Neural cell (in vitro differentiated cells): ENCODE measurements around the gene MYLK.
"Not testable (repeated sequence)": the region's sequence is repeated elsewhere in the genome, so short reads cannot be mapped to it uniquely, and the experiment has no call there.

Experiments used
- EP300 ChIP-seq: fragments of 450-650 bp; conservative IDR thresholded peaks from 2 replicates; pipeline ENCODE4 v1.6.1; 2014; ENCODE audit warnings: antibody characterized with exemption, mild to moderate bottlenecking, moderate library complexity; ENCODE audit not compliant: poor library complexity, severe bottlenecking
- TAF1 ChIP-seq: IDR thresholded peaks from 2 replicates; pipeline ENCODE4 v1.6.1; 2012; ENCODE audit warnings: low read depth
- TF ChIP-seq, protein P1 (sequence below): fragments of 450-650 bp; IDR thresholded peaks from 2 replicates; pipeline ENCODE4 v1.5.1; 2014; ENCODE audit warnings: antibody characterized with exemption, mild to moderate bottlenecking, moderate library complexity; ENCODE audit not compliant: poor library complexity, severe bottlenecking

GRCh38 chr3:123611674-123612073 lies 272.5 kb downstream of the MYLK start:
- TF ChIP-seq, protein P1, sequence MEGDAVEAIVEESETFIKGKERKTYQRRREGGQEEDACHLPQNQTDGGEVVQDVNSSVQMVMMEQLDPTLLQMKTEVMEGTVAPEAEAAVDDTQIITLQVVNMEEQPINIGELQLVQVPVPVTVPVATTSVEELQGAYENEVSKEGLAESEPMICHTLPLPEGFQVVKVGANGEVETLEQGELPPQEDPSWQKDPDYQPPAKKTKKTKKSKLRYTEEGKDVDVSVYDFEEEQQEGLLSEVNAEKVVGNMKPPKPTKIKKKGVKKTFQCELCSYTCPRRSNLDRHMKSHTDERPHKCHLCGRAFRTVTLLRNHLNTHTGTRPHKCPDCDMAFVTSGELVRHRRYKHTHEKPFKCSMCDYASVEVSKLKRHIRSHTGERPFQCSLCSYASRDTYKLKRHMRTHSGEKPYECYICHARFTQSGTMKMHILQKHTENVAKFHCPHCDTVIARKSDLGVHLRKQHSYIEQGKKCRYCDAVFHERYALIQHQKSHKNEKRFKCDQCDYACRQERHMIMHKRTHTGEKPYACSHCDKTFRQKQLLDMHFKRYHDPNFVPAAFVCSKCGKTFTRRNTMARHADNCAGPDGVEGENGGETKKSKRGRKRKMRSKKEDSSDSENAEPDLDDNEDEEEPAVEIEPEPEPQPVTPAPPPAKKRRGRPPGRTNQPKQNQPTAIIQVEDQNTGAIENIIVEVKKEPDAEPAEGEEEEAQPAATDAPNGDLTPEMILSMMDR = not testable (repeated sequence)
- not testable (repeated sequence) for TF ChIP-seq EP300, TAF1
